Esophagus squamous epithelium (tissue), 4 donors: ENCODE results near the gene OR2G6.
"Not testable (repeated sequence)": the region's sequence is repeated elsewhere in the genome, so short reads cannot be mapped to it uniquely, and the experiment has no call there.

Experiments
- POLR2A ChIP-seq, 4 donors: fragments of 450-650 bp; IDR thresholded peaks; one replicate each; pipeline ENCODE4 v1.6.1; 2017; ENCODE audit warnings: antibody characterized with exemption in 4 of 4, mild to moderate bottlenecking in 4 of 4, moderate library complexity in 3 of 4
- TF ChIP-seq, protein P1 (sequence below), 6 experiments: fragments of 450-650 bp in 4 of 6; fragments of 200-600 bp in 2 of 6; sonication (generic) in 2 of 6; IDR thresholded peaks; one replicate each; pipeline ENCODE4 v1.5.1; 2016 to 2019; ENCODE audit warnings: antibody characterized with exemption in 6 of 6, mild to moderate bottlenecking in 4 of 6, moderate library complexity in 4 of 6

DNA sequence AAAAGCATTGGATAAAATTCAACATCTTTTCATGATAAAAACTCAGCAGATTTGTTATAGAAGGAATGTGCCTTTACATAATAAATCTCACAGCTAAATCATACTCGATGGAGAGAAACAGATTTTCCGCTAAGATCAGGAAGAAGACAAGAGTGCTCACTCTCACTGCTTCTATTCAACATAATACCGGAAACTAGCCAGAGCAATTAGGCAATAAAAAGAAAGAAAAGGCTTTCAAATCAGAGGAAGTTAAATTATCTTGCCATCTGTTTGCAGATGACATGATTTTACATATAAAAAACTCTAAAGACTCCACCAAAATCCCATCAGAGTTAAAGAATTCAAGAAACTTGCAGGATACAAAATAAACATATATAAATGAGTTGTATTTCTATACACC lies 62.9 kb downstream of the OR2G6 start:
- not testable (repeated sequence) for TF ChIP-seq POLR2A (IDR thresholded peaks at IDR 0.05)
- TF ChIP-seq, protein P1, sequence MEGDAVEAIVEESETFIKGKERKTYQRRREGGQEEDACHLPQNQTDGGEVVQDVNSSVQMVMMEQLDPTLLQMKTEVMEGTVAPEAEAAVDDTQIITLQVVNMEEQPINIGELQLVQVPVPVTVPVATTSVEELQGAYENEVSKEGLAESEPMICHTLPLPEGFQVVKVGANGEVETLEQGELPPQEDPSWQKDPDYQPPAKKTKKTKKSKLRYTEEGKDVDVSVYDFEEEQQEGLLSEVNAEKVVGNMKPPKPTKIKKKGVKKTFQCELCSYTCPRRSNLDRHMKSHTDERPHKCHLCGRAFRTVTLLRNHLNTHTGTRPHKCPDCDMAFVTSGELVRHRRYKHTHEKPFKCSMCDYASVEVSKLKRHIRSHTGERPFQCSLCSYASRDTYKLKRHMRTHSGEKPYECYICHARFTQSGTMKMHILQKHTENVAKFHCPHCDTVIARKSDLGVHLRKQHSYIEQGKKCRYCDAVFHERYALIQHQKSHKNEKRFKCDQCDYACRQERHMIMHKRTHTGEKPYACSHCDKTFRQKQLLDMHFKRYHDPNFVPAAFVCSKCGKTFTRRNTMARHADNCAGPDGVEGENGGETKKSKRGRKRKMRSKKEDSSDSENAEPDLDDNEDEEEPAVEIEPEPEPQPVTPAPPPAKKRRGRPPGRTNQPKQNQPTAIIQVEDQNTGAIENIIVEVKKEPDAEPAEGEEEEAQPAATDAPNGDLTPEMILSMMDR (IDR thresholded peaks at IDR 0.05), result not testable (repeated sequence)
